MM.1S (cell line): Measurements from ENCODE around the gene INPP5D.
"Not testable (repeated sequence)": the region's sequence is repeated elsewhere in the genome, so short reads cannot be mapped to it uniquely, and the experiment has no call there.

ENCODE experiments used
- EZH2 ChIP-seq: fragments of 300-600 bp; sonication (generic); optimal IDR thresholded peaks from 2 replicates; pipeline ENCODE3; 2017; ENCODE audit warnings: low read depth, mild to moderate bottlenecking, antibody characterized with exemption, low read length, mixed read lengths
- TF ChIP-seq, protein P1 (sequence below): fragments of 300-600 bp; sonication (generic); IDR thresholded peaks from 2 replicates; pipeline ENCODE4 v1.5.1; 2016; ENCODE audit warnings: antibody characterized with exemption, low read length, mixed read lengths

DNA sequence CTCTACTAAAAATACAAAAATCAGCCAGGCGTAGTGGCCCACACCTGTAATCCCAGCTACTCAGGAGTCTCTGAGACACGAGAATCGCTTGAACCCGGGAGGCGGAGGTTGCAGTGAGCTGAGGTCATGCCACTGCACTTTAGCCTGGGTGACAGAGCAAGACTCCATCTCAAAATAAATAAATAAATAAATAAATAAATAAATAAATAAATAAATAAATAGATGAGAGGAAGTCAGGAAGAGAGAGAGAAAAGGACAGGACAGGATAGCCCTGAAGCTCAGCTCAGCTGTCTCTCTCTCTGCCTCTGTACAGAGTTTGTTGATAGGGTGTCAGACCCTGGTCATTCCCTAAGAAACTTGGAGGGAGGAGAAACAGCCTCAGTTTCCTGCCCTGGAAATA is 140.6 kb downstream of the INPP5D start:
- not testable (repeated sequence) for TF ChIP-seq EZH2
- TF ChIP-seq, protein P1, sequence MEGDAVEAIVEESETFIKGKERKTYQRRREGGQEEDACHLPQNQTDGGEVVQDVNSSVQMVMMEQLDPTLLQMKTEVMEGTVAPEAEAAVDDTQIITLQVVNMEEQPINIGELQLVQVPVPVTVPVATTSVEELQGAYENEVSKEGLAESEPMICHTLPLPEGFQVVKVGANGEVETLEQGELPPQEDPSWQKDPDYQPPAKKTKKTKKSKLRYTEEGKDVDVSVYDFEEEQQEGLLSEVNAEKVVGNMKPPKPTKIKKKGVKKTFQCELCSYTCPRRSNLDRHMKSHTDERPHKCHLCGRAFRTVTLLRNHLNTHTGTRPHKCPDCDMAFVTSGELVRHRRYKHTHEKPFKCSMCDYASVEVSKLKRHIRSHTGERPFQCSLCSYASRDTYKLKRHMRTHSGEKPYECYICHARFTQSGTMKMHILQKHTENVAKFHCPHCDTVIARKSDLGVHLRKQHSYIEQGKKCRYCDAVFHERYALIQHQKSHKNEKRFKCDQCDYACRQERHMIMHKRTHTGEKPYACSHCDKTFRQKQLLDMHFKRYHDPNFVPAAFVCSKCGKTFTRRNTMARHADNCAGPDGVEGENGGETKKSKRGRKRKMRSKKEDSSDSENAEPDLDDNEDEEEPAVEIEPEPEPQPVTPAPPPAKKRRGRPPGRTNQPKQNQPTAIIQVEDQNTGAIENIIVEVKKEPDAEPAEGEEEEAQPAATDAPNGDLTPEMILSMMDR = not testable (repeated sequence)
